Activated CD4-positive, alpha-beta T cell treated with anti-CD3 and anti-CD28 coated beads for 4 hours (primary cell): ENCODE measurements around the gene XYLT2.

Source experiments
- DNase-seq, 2 donors: peaks; one replicate each; pipeline ENCODE4 v3.0.0-alpha.2; 2020

Gene XYLT2

DNA sequence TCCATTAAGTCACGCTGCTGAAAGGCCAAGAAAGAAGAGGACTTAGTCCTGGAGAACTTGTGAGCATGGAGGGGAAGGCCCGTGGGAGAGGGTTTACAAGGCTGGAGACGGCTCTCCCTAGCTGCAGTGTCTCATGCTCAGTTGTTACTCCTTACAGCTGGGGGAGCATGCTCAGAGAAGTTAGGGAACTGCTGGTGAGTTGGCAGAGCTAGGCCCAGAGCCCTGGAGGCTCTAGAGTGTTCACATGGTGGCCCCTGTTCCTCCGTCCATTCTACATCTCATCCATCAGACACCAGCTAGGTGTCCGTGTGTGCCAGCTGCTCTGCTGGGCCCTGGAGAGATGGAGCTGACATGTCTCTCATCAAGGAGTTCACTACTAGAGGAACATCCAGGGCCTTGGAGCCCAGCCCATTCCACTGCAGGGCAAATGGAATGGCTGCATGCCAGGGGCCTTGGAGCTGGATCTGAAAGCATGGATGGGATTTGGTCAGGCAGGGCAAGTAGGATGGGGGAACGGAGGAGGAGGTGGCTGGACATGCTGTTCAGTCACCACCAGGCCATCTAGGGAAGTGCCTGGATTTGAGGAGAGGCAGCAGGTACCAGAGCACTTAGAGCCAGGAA is 6.3 kb downstream of the XYLT2 start:
- DNase-seq: no peak

GRCh38 chr17:50352693-50353599 is 7.0 kb downstream of the XYLT2 start:
- DNase-seq: no peak

DNA sequence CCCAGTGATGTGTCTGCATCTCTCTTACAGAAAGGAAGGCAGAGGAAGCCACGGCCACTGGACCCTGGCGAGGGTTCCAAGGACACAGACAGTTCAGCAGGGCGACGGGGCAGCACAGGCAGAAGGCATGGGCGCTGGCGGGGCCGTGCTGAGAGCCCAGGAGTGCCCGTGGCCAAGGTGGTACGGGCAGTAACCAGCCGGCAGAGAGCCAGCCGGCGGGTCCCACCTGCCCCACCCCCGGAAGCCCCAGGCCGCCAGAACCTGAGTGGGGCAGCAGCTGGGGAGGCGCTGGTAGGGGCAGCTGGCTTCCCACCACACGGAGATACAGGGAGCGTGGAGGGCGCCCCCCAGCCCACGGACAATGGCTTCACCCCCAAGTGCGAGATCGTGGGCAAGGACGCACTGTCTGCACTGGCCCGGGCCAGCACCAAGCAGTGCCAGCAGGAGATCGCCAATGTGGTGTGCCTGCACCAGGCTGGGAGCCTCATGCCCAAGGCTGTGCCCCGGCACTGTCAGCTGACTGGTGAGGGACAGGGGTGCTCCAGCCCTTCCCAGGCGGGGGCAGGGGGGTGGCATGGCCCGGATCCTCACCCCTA is 7.8 kb downstream of the XYLT2 start:
- DNase-seq: no peak

GRCh38 chr17:50354198-50354597 is 8.3 kb downstream of the XYLT2 start:
- DNase-seq: no peak

GRCh38 chr17:50354776-50355175 is 8.8 kb downstream of the XYLT2 start:
- DNase-seq: no peak

DNA sequence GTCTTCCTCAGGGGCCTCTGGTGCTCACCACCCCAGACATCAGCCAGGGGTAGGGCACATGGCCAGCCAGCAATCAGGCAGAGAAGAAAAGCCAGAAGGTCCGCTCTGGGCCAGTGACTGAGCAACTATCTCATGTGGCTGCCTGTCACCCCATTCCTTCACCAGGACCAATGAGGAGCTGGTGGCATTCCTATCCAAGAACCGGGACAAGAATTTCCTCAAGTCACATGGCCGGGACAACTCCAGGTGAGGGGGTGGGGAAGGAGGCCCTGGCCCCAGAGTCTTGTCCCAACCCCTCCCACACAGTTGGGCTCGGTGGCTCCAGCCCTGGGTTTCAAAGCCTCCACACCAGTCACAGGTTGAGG is 9.4 kb downstream of the XYLT2 start:
- no peak for DNase-seq

GRCh38 chr17:50355701-50356341 is 9.9 kb downstream of the XYLT2 start:
- no peak for DNase-seq

DNA sequence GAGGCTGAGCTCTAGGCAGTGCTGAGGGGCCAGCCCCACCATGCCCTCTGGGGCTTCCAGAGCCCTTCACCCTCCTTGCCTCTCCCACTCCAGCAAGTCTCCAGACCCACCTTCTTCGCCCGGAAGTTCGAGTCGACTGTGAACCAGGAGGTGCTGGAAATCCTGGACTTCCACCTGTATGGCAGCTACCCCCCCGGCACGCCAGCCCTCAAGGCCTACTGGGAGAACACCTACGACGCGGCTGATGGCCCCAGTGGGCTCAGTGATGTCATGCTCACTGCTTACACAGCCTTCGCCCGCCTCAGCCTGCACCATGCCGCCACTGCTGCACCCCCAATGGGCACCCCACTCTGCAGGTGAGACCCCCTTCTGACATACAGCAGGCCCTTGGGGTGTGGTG is 10.5 kb downstream of the XYLT2 start:
- DNase-seq: no peak

- DNase-seq: no peak
Observed at GRCh38 chr17:50356892-50357510, 11.1 kb downstream of the XYLT2 start.

DNA sequence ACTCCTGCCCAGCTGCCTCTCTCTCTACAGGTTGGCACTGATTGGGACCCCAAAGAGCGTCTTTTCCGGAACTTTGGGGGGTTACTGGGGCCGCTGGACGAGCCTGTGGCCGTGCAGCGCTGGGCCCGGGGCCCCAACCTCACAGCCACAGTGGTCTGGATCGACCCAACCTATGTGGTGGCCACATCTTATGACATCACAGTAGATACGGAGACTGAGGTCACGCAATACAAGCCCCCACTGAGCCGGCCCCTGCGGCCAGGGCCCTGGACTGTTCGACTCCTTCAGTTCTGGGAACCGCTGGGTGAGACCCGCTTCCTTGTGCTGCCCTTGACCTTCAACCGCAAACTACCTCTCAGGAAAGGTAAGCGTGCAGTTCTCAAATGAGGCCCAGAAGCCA is 12.3 kb downstream of the XYLT2 start:
- DNase-seq: no peak

DNA sequence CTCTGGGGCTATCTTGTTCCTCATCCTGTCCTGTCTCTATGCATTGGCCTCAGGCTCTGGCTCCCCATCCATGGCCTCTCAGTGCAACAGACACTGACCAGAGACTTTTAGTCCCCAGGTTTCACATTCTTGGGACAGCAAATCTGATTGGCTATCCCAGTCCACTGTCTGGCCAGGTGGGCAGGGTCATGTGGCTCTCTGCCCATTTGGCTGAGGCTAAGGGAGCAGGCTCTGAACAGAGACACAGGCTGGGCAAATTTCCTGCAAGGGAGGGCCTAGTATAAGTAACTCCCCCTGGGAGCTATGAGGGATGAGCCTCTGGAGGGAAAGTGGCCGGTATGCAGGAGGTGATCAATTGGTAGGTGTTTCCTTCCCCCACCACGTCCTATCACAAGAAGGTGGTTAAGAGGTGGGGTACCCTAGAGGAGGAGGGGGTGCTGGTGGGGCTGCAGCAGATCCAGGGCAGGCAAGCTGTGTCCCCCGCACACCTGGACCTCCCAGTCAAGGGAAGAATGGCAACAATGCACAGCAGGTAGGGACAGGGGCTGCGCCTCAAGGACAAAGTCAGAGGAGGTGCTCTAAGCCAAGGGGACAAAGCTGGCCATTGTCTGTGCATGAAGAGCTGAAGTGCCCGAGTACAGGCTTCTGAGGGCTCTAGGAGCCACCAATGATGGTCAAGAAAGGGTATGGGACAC is 13.2 kb downstream of the XYLT2 start:
- no peak for DNase-seq

GRCh38 chr17:50359998-50360461 is 14.1 kb downstream of the XYLT2 start:
- DNase-seq: no peak

GRCh38 chr17:50360486-50361115 is 14.7 kb downstream of the XYLT2 start:
- DNase-seq: no peak

DNA sequence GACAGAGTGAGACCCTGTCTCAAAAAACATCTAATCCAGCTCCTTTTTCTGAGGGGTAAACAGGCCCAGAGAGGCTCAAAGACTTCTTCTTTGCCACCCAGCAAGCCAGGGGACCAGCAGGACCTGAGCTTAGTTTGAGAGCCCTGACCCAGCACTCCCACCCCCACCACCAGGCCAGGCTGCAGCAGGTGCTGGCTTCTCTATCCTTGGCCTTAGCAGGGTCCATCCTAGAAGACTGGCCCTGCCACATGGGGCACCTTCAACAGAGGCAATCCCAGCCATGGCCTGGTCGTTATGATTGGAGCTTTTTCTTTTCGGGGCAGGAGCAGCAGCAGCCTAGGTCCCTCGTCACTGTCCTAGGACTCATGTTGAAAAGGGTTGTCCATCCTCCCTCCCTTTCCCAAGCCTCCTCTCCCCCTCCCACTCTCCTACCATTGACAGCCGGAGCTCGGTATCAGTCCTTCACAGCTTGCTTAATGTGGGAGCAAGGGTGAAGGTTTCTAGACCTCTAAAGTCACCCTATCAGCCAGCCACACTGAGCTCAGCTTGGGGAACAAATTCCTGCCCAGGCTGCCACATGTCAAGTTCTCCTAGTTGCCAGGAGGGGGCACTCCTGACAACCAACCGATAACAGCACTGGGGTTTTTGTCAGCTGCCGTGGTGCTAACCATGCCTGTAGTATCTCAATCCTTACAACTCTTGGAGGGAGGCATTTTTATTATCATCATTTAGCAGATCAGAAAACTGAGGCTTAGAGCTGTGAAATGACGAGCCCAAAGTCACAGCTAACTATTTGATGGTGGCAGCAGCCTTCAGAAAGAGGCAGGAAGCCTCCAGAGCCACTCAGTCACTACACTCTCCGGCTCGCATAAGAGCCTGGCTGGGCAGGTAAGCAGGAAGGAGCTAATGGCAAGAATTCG is 15.9 kb downstream of the XYLT2 start:
- peak; percentile 52 to 54 for DNase-seq

DNA sequence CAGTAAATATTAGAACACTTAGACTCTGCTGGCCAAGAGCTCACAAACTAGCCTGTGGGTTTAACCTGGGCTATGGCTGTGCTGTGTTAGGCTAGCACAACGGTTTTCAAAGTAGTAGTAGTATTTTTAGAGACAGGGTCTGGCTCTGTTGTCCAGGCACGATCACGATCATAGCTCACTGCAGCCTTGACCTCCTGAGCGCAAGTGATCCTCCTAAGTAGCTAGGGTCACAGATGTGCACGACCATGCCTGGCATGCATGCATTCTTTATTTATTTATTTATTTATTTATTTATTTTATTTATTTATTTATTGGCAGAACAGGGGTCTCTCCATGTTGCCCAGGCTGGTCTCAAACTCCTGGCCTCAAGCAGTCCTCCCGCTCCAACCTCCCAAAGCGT is 16.7 kb downstream of the XYLT2 start:
- DNase-seq: no peak

DNA sequence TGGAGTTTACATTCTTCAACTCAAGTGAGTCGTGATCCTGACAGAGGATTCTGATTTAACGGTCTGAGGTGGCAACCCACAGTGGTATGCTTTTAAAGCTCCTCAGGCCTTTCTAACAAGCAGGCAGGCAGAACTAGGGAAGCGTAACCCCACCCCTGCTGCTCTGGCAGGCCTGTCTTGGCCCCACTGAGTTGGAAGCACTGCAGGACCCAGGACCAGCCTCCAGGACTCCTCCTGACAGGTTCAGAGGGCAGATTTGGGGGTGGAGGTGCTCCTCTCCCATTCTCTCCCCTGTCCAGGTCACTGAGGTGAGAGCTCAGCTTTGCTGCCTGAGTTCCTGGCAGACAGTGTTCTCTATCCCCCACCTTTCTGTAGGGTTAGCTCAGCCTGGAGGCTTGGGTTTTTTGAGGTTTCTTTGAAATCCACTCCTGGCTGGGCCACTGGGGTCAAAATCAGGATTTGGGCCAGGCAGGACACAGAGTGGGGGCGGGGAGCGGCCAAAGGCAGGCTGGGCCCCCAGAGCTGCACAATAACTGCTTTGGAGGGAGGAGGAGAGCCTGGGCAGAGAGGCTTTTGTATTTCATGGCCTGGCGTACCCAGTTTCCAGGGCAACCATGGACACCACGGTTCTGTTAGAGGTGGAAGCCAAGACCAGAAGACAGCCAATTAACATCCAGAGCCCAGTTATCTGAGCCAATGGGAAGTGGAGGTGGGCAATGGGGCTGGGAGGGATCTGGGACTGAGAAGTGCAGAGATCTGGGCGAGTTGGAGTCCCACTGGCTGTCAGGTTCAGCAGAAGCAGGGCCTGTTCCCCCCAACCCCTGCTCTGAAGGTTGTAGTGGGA is 17.5 kb downstream of the XYLT2 start:
- no peak for DNase-seq

DNA sequence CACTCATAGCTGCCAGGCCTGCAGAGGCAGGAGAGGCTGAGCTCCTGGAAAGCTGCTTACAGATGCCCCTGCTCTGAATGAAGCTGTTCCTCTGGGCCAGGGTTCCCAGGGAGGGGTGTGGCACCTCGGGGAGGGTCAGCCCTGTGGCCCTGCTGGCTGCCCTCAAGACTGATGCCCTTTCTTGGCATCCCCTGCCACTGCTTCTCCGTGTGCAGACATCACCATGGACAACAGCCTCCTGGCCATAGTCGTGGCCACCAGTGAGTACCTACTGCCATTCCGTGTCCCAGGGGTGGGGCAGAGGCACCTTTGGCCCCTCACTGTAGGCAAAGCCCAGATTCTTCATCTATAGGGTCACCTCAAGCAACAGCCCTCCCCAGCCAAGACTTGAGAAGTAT is 18.1 kb downstream of the XYLT2 start:
- DNase-seq: no peak

DNA sequence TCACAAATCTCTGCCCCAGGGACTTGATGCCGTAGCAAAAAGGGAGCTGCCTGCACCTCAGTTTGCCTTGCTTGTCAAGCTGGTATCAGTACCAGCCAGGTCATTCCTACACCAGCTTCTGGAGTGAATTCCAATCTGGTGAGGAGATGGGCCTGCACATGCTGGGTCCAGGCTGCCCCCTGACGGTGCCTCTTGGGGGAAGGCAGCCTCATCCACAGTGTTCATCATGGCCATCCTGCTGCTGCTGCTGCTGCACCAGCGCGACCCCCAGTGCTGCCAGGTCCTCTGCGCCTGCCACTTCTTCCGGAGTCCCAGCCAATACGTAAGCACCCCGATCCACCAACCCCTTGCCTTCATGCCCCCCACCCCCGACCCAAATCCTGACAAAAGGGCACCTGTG is 18.8 kb downstream of the XYLT2 start:
- DNase-seq: no peak

DNA sequence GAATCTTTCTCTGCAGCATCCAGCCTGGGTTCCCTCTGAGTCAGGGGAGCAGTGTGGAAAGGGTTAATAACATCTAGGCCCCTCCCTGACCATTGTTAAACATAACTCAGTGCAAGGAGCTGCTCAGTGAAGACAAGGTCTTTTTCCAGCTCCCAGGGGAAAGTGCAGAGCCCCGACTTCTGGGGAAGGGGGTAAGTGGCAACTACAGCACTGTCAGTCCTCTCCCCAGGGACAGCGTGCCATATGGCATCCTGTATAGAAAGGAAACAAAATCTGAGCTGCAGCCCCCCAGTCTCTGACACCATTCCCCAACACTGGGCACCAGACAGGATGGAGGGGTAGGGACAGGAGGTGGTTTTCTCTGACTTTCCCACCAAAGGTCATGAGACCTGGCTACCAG is 19.2 kb downstream of the XYLT2 start:
- no peak for DNase-seq
